Measurements from ENCODE around the gene GCKR. TPM values are rescaled to one million over a fixed set of nuclear protein-coding genes. Genes with fewer than 3 reads are reported as not detected.
A peak's percentile ranks its signal among the peaks of the same experiment; 100 is the strongest.

GCKR gene
- total RNA-seq, 1 donor from 2014 or later, result not detected

GRCh38 chr2:27559228-27559627 lies 62.6 kb downstream of the GCKR start:
- no peak overlapping the region for H3K4me3 Mint-ChIP-seq (ENCODE audit: unreplicated experiment)
- DNase-seq (ENCODE audit: extremely low spot score, unreplicated experiment), result no peak
- no peak for TF ChIP-seq CTCF (IDR thresholded peaks at IDR 0.05)
- no peaks in the 10 kb centered on the region for H3K4me1 Mint-ChIP-seq (ENCODE audit: unreplicated experiment)
- H3K27ac Mint-ChIP-seq (ENCODE audit: unreplicated experiment), result no peak overlapping the region
- peaks cover 3% of the 10 kb centered on the region for H3K9me3 Mint-ChIP-seq (ENCODE audit: unreplicated experiment)
- H3K36me3 Mint-ChIP-seq (ENCODE audit: unreplicated experiment), result peaks cover 2% of the 10 kb centered on the region
- peaks cover 25% of the 10 kb centered on the region for H3K27me3 Mint-ChIP-seq (ENCODE audit: unreplicated experiment)

DNA sequence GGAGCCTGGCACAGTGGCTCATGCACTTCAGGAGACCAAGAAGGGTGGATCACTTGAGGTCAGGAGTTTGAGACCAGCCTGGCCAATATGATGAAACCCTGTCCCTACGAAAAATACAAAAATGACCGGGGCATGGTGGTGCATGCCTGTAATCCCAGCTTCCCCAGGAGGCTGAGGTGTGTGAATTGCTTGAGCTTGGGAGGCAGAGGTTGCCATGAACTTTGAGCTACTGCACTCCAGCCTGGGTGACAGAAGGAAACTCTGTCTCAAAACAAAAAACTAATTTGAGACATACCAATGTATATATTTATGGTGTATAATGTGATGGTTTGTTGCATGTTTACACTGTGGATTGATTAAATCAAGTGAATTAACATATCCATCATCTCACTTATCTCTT lies 64.4 kb downstream of the GCKR start:
- Mint-ChIP-seq H3K27me3 (ENCODE audit: unreplicated experiment) (peaks cover 10% of the 10 kb centered on the region), H3K4me3 (ENCODE audit: unreplicated experiment) (no peak overlapping the region), H3K36me3 (ENCODE audit: unreplicated experiment) (peaks cover 2% of the 10 kb centered on the region), H3K27ac (ENCODE audit: unreplicated experiment) (no peak overlapping the region), H3K9me3 (ENCODE audit: unreplicated experiment) (no peaks in the 10 kb centered on the region), H3K4me1 (ENCODE audit: unreplicated experiment) (peaks cover under 1% of the 10 kb centered on the region)
- no peak for TF ChIP-seq CTCF (IDR thresholded peaks at IDR 0.05)
- no peak for DNase-seq (ENCODE audit: extremely low spot score, unreplicated experiment)

GRCh38 chr2:27566628-27567027 lies 70.0 kb downstream of the GCKR start:
- no peak for DNase-seq (ENCODE audit: extremely low spot score, unreplicated experiment)
- H3K27me3 Mint-ChIP-seq (ENCODE audit: unreplicated experiment), result peaks cover 2% of the 10 kb centered on the region

GRCh38 chr2:27569398-27569797 lies 72.8 kb downstream of the GCKR start:
- H3K4me1 Mint-ChIP-seq (ENCODE audit: unreplicated experiment), result peaks cover 10% of the 10 kb centered on the region
- no peak overlapping the region for H3K4me3 Mint-ChIP-seq (ENCODE audit: unreplicated experiment)
- TF ChIP-seq CTCF (IDR thresholded peaks at IDR 0.05), result no peak
- no peak for DNase-seq (ENCODE audit: extremely low spot score, unreplicated experiment)
- H3K27me3 Mint-ChIP-seq (ENCODE audit: unreplicated experiment), result no peaks in the 10 kb centered on the region
- peaks cover 20% of the 10 kb centered on the region for H3K9me3 Mint-ChIP-seq (ENCODE audit: unreplicated experiment)
- no peak overlapping the region for H3K27ac Mint-ChIP-seq (ENCODE audit: unreplicated experiment)
- peaks cover 3% of the 10 kb centered on the region for H3K36me3 Mint-ChIP-seq (ENCODE audit: unreplicated experiment)

More at GRCh38 chr2:27566628-27567027, 70.0 kb downstream of the GCKR start:
- Mint-ChIP-seq H3K4me3 (ENCODE audit: unreplicated experiment) (no peak overlapping the region), H3K4me1 (ENCODE audit: unreplicated experiment) (peaks cover 10% of the 10 kb centered on the region), H3K27ac (ENCODE audit: unreplicated experiment) (no peak overlapping the region), H3K36me3 (ENCODE audit: unreplicated experiment) (no peaks in the 10 kb centered on the region), H3K9me3 (ENCODE audit: unreplicated experiment) (peaks cover 9% of the 10 kb centered on the region)
- no peak for TF ChIP-seq CTCF (IDR thresholded peaks at IDR 0.05)

- Mint-ChIP-seq H3K4me1 (ENCODE audit: unreplicated experiment) (peaks cover 8% of the 10 kb centered on the region), H3K27ac (ENCODE audit: unreplicated experiment) (no peak overlapping the region), H3K4me3 (ENCODE audit: unreplicated experiment) (no peak overlapping the region), H3K27me3 (ENCODE audit: unreplicated experiment) (no peaks in the 10 kb centered on the region), H3K9me3 (ENCODE audit: unreplicated experiment) (peaks cover 27% of the 10 kb centered on the region), H3K36me3 (ENCODE audit: unreplicated experiment) (peaks cover 4% of the 10 kb centered on the region)
- TF ChIP-seq CTCF (IDR thresholded peaks at IDR 0.05), result no peak
- peak; percentile 27 for DNase-seq (ENCODE audit: extremely low spot score, unreplicated experiment)
Measured at GRCh38 chr2:27571197-27571596, 74.6 kb downstream of the GCKR start.

All from osteocyte (in vitro differentiated cells).